H1 (cell line): Measurements from ENCODE around the gene LAMA4. TPM values are rescaled to one million over a fixed set of nuclear protein-coding genes. Genes with fewer than 3 reads are reported as not detected.

ENCODE experiments used
- ASH2L ChIP-seq: fragments of 200-600, 300-600 bp; sonication (generic); IDR thresholded peaks from one replicate; pipeline ENCODE4 v1.7.1; 2017; ENCODE audit warnings: low read length
- EP300 ChIP-seq, 2 experiments: IDR thresholded peaks; 1 replicate in 1 of 2; 2 replicates in 1 of 2; pipeline ENCODE4 v1.6.1; 2011 to 2012; ENCODE audit warnings: low read depth in 2 of 2, low read length in 2 of 2, mild to moderate bottlenecking in 2 of 2, borderline replicate concordance in 1 of 2, inconsistent platforms in 1 of 2, moderate library complexity in 1 of 2
- KDM5A ChIP-seq: fragments of 200-600 bp; IDR thresholded peaks from 2 replicates; pipeline ENCODE4 v1.7.1; 2012; ENCODE audit warnings: mild to moderate bottlenecking, low read length, inconsistent platforms, mixed read lengths
- RBBP5 ChIP-seq: IDR thresholded peaks from 2 replicates; pipeline ENCODE4 v1.7.1; 2012; ENCODE audit warnings: low read depth, mild to moderate bottlenecking, inconsistent platforms, low read length, moderate library complexity, borderline replicate concordance
- SRF ChIP-seq: IDR thresholded peaks from 2 replicates; pipeline ENCODE4 v1.6.1; 2011; ENCODE audit warnings: mild to moderate bottlenecking, low read depth, low read length, moderate library complexity
- polyA plus RNA-seq, 7 experiments: library from polyadenylated mRNA; depleted of rRNA in 3 of 7; stranded (reverse) in 5 of 7; unstranded in 2 of 7; fragments of >200 nt in 5 of 7; fragments of 200-250 nt in 2 of 7; gene quantifications; 1 replicate in 5 of 7; 2 replicates in 1 of 7; 4 replicates in 1 of 7; pipeline versions ENCODE4 v1.2.1 to v1.2.3, GENCODE V29; 2011 to 2013; ENCODE audit warnings: missing spikeins in 2 of 7, mixed read lengths in 2 of 7
- total RNA-seq: library from RNA; stranded (reverse); fragmentation: NEBNext Ultra II Directional; extraction: Animal tissue kit (Norgen Biotek cat#: 25700); gene quantifications from 2 replicates; pipeline ENCODE4 v1.2.1, GENCODE V29; 2021

LAMA4 gene
- total and polyA plus RNA-seq, 2 of the 8 experiments (the other 6 are each of a cell fraction or from before 2014, with no cell fraction given) = 0.95 to 1.5 TPM

DNA sequence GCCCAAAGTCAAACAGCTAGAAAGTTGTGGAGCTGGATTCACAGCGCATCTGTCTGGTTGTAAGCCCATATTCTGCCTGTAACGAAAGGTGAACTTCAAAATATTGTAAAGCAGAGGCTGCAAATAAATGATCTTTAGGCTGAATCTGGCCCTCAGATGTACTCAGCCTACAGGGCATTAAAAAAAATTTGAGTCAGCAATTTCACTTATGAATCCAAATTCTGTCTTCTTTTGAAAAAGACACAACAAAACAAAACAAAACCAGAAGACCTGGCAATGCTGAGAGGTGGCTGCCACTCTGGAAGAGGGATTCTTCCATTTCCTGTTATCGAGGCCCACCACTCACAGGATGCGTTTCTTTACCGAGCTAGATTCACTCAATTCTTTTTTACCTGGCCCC is 7.1 kb downstream of the LAMA4 start (continued):
- no peak for TF ChIP-seq EP300 (IDR thresholded peaks at IDR 0.05; ENCODE audit: borderline replicate concordance in 1 of 2, low read depth in 2 of 2, low read length in 2 of 2)
- no peak for TF ChIP-seq ASH2L
- TF ChIP-seq RBBP5 = no peak
- TF ChIP-seq KDM5A = no peak
- TF ChIP-seq SRF = no peak
